GM12878 (cell line): ENCODE data around the gene CEP97. TPM values are rescaled to one million over a fixed set of nuclear protein-coding genes. Genes with fewer than 3 reads are reported as not detected.

Source experiments
- ATAC-seq: fragments of 200-7000 bp; cut with Tn5 transposase; 3 replicates; pipeline ENCODE4 v1.9.1; 2020; ENCODE audit warnings: mild to moderate bottlenecking, moderate library complexity
- BruUV-seq: library from RNA; stranded (reverse); fragments of 400-500 nt; replicated peaks from 2 replicates; lab custom pipeline; 2021; lab: Mats Ljungman, UMichigan
- CTCF ChIA-PET: fragments of 300-600 bp; sonication (Branson Sonifier 250); formaldehyde crosslinking; extraction: SDS; loops from one replicate; lab custom pipeline; 2021; ENCODE audit warnings: inconsistent platforms; lab: Yijun Ruan, JAX
- POLR2A ChIA-PET: fragments of 350-600 bp; formaldehyde crosslinking; extraction: SDS; loops from one replicate; lab custom pipeline; 2021; ENCODE audit warnings: inconsistent platforms; lab: Charles Lee
- RAD21 ChIA-PET: fragments of 300-600 bp; sonication (Branson Sonifier 250); formaldehyde crosslinking; loops from one replicate; lab custom pipeline; 2023; ENCODE audit warnings: antibody characterized with exemption; ENCODE audit not compliant: unreplicated experiment; lab: Charles Lee
- SMC1A ChIA-PET: fragments of 300-600 bp; sonication (Branson Sonifier 250); formaldehyde crosslinking; loops from one replicate; lab custom pipeline; 2023; ENCODE audit not compliant: unreplicated experiment, uncharacterized antibody; lab: Charles Lee
- DNase-seq: peaks from one replicate; pipeline ENCODE4 v3.0.0-alpha.2; 2011; ENCODE audit warnings: low read depth, low spot score
- FAIRE-seq: peaks from 3 replicates; lab custom pipeline; 2011; peaks lifted over from hg19 to GRCh38; lab: Jason Lieb, UNC
- H2AFZ ChIP-seq: 2 replicates; pipeline ENCODE4 v1.6.0; 2011; ENCODE audit warnings: low read depth, low read length, control low read depth; ENCODE audit not compliant: control insufficient read depth
- H3K27ac ChIP-seq: 2 replicates; pipeline ENCODE4 v1.5.1; 2011; ENCODE audit warnings: control low read depth; ENCODE audit not compliant: control insufficient read depth, insufficient read depth
- H3K27me3 ChIP-seq, 2 experiments: replicated peaks in 1 of 2; 2 replicates each; pipeline versions ENCODE4 v1.6.0 to v1.6.1; 2011; ENCODE audit warnings: low read length in 1 of 2; ENCODE audit not compliant: control insufficient read depth in 2 of 2, insufficient read depth in 2 of 2
- H3K36me3 ChIP-seq, 2 experiments: 2 replicates each; pipeline ENCODE4 v1.5.1; 2011; ENCODE audit warnings: low read length in 1 of 2; ENCODE audit not compliant: control insufficient read depth in 2 of 2, insufficient read depth in 2 of 2
- H3K4me1 ChIP-seq: 2 replicates; pipeline ENCODE4 v1.6.1; 2011; ENCODE audit warnings: mild to moderate bottlenecking, low read length, moderate library complexity, mixed read lengths; ENCODE audit not compliant: control insufficient read depth, insufficient read depth
- H3K4me2 ChIP-seq: 2 replicates; pipeline ENCODE4 v1.6.0; 2011; ENCODE audit warnings: control low read depth; ENCODE audit not compliant: control insufficient read depth, insufficient read depth
- H3K4me3 ChIP-seq: fragments of 200-600 bp; sonication (generic); 2 replicates; pipeline ENCODE4 v1.5.1; 2016
- H3K79me2 ChIP-seq: 2 replicates; pipeline ENCODE4 v1.6.0; 2011; ENCODE audit warnings: low read length; ENCODE audit not compliant: control insufficient read depth, insufficient read depth
- H3K9ac ChIP-seq: 2 replicates; pipeline ENCODE4 v1.8.0; 2011; ENCODE audit warnings: low read length, control low read depth, mixed read lengths; ENCODE audit not compliant: control insufficient read depth, insufficient read depth
- H3K9me3 ChIP-seq: replicated peaks from 3 replicates; pipeline ENCODE4 v1.5.1; 2011; ENCODE audit warnings: mild to moderate bottlenecking, low read length; ENCODE audit not compliant: control insufficient read depth, insufficient read depth
- H4K20me1 ChIP-seq: 2 replicates; pipeline ENCODE4 v1.6.0; 2011; ENCODE audit not compliant: control insufficient read depth, insufficient read depth
- IRF4 ChIP-seq: IDR thresholded peaks from 2 replicates; pipeline ENCODE4 v1.6.1; 2011; ENCODE audit warnings: low read depth, low read length
- NR2C2 ChIP-seq: IDR thresholded peaks from 2 replicates; pipeline ENCODE4 v1.6.1; 2011; ENCODE audit warnings: borderline replicate concordance, low read depth; ENCODE audit not compliant: control insufficient read depth, insufficient read length
- NRF1 ChIP-seq: conservative IDR thresholded peaks from 2 replicates; pipeline ENCODE4 v1.6.1; 2011; ENCODE audit warnings: mild to moderate bottlenecking, low read depth, low read length, improper control_type of control experiment
- PKNOX1 ChIP-seq: fragments of 450-650 bp; IDR thresholded peaks from 2 replicates; pipeline ENCODE4 v1.6.1; 2016; ENCODE audit warnings: mild to moderate bottlenecking
- PRDM15 ChIP-seq: fragments of 450-650 bp; formaldehyde crosslinking; IDR thresholded peaks from 2 replicates; pipeline ENCODE4 v1.4.0; 2020; ENCODE audit warnings: mild to moderate bottlenecking, moderate library complexity
- SREBF1 ChIP-seq: IDR thresholded peaks from 2 replicates; pipeline ENCODE4 v1.6.1; 2012; ENCODE audit warnings: mild to moderate bottlenecking, low read length
- SUZ12 ChIP-seq: fragments of 200-600 bp; sonication (generic); IDR thresholded peaks from one replicate; pipeline ENCODE4 v1.6.1; 2018; ENCODE audit warnings: antibody characterized with exemption, mild to moderate bottlenecking; ENCODE audit not compliant: unreplicated experiment
- WGBS: methylation state at CpG from one replicate; pipeline ENCODE4 v1.1.6; 2016; ENCODE audit warnings: low lambda C conversion rate; ENCODE audit not compliant: insufficient replicate concordance, insufficient coverage; ENCODE audit errors: missing lambda C conversion rate; 5-methylcytosine and 5-hydroxymethylcytosine counted together
- in situ Hi-C: fragments of 300-500 bp; cut with MboI; formaldehyde crosslinking; loops from 9 replicates; pipeline ENCODE4 v1.14.3; 2018; ENCODE audit warnings: mixed read lengths
- intact Hi-C: fragments of 100-400 bp; cut with micrococcal nuclease; formaldehyde crosslinking; loops from one replicate; pipeline ENCODE4 v1.14.2; 2022; ENCODE audit not compliant: unreplicated experiment
- polyA plus RNA-seq, 11 experiments: library from polyadenylated mRNA; depleted of rRNA in 4 of 11; unstranded in 6 of 11; stranded (reverse) in 5 of 11; fragments of >200 nt; fragmentation: Nextera tagmentation in 4 of 11; fragmentation: Illumina TruSeq in 1 of 11; extraction: Ambion mirVana in 4 of 11; extraction: Trizol in 1 of 11; gene quantifications; 1 replicate in 1 of 11; 2 replicates in 10 of 11; pipeline versions ENCODE4 v1.2.1 to v1.2.3, GENCODE V29; 2011 to 2016; ENCODE audit warnings: inconsistent platforms in 2 of 11, missing spikeins in 2 of 11, low read depth in 1 of 11
- total RNA-seq, 4 experiments: library from RNA; depleted of rRNA in 3 of 4; stranded (reverse); fragments of >200 nt in 3 of 4; fragmentation: Illumina TruSeq in 1 of 4; extraction: Trizol in 1 of 4; gene quantifications; 2 replicates each; pipeline versions ENCODE4 v1.2.1 to v1.2.3, GENCODE V29; 2013 to 2021
- TF ChIP-seq, protein P1 (sequence below): fragments of 450-650 bp; formaldehyde crosslinking; IDR thresholded peaks from 2 replicates; pipeline ENCODE4 v1.4.0; 2022; ENCODE audit warnings: mild to moderate bottlenecking, moderate library complexity

CEP97 gene
- total and polyA plus RNA-seq, 10 of the 15 experiments (the other 5 are each of a cell fraction or from before 2014, with no cell fraction given), result 1.9 to 13.7 (median 5.8) TPM

DNA sequence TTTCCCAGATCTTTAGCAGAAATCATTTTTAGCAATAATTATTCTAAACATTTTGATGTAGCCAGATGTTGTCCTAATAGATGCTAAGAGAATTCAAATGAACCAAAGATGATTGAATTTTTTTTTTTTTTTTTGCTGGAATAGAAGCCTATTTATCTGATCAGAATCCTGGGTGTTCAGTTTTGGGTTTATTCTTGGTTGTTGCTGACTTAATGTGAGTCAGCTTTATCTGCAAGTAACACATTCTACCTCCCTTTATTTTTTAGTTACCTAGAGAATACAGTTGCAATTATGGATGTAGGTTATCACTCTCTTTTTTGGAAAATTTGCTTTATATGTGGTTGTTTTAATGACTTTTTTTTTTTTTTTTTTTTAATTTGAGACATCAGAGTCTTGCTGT lies 6.4 kb downstream of the CEP97 start:
- Histone ChIP-seq H3K27ac (no peak overlapping the region), H3K4me3 (no peak overlapping the region), H3K4me2 (no peak overlapping the region), H3K9me3 (no peaks in the 10 kb centered on the region; the same call in 2 of the 3 replicates), H3K27me3 (no peaks in the 10 kb centered on the region), H3K79me2 (peaks cover 9% of the 10 kb centered on the region), H2AFZ (no peak overlapping the region), H3K9ac (no peak overlapping the region), H4K20me1 (no peaks in the 10 kb centered on the region), H3K4me1 (no peaks in the 10 kb centered on the region), H3K36me3 (peaks cover 11 to 17% of the 10 kb centered on the region in 2 experiments)
- TF ChIP-seq PKNOX1, result no peak
- ChIA-PET CTCF (interaction anchor here (0.6 to 1.2 kb wide), 3 partner anchors 75 to 942 kb away, joined by 3 to 4 read pairs (median 3); no protein-coding TSS in a partner anchor), SMC1A (no interaction called here), POLR2A (interaction anchor here (0.7 kb wide), 1 partner anchor 17 kb away, joined by 3 read pairs; no protein-coding TSS in a partner anchor), RAD21 (no interaction called here)
- DNase-seq (no peak), FAIRE-seq (no peak), ATAC-seq (no peak)
- intact Hi-C loops (no loop called here), in situ Hi-C loops (no loop called here)
- no TSS peak for BruUV-seq

DNA sequence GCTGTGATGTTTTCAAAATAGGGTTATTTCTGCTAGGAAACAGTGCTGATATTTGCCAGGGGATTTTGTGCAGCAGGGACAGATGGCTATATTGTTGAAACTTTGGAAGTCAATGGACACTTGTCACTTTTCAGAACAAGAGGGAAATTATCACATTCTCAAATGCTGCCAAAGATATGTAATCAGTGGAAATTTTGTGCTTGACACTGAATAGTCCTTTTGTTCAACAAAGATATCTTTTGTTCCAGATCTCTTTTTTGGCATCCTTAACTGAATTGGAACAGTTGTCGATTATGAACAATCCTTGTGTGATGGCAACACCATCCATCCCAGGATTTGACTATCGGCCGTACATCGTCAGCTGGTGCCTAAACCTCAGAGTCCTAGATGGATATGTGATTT lies 7.8 kb downstream of the CEP97 start:
- no peaks in the 10 kb centered on the region for H3K4me1 ChIP-seq
- intact Hi-C loops (no loop called here), in situ Hi-C loops (no loop called here)
- no peak overlapping the region for H3K4me3 ChIP-seq
- no peak overlapping the region for H3K27ac ChIP-seq
- H2AFZ ChIP-seq, result no peak overlapping the region
- H3K27me3 ChIP-seq, result no peaks in the 10 kb centered on the region
- no peak for ATAC-seq
- ChIA-PET SMC1A (no interaction called here), RAD21 (no interaction called here), CTCF (interaction anchor here (1.3 kb wide), 1 partner anchor 71 kb away, joined by 3 read pairs; no protein-coding TSS in a partner anchor), POLR2A (interaction anchor here (1.9 kb wide), 1 partner anchor 8 kb away, joined by 6 read pairs; the partner anchor contains the start of gene CEP97)
- H3K9me3 ChIP-seq, result no peaks in the 10 kb centered on the region; the same call in 2 of the 3 replicates
- no TSS peak for BruUV-seq
- H3K9ac ChIP-seq, result no peak overlapping the region
- no peaks in the 10 kb centered on the region for H4K20me1 ChIP-seq
- H3K4me2 ChIP-seq, result no peak overlapping the region
- no peak for DNase-seq
- H3K79me2 ChIP-seq, result no peaks in the 10 kb centered on the region
- no peak for FAIRE-seq
- H3K36me3 ChIP-seq, result peaks cover 14 to 20% of the 10 kb centered on the region in 2 experiments
- WGBS, result 96% methylated on average over 4 of the region's 4 CpGs
- TF ChIP-seq IRF4, result no peak
- TF ChIP-seq, protein P1, sequence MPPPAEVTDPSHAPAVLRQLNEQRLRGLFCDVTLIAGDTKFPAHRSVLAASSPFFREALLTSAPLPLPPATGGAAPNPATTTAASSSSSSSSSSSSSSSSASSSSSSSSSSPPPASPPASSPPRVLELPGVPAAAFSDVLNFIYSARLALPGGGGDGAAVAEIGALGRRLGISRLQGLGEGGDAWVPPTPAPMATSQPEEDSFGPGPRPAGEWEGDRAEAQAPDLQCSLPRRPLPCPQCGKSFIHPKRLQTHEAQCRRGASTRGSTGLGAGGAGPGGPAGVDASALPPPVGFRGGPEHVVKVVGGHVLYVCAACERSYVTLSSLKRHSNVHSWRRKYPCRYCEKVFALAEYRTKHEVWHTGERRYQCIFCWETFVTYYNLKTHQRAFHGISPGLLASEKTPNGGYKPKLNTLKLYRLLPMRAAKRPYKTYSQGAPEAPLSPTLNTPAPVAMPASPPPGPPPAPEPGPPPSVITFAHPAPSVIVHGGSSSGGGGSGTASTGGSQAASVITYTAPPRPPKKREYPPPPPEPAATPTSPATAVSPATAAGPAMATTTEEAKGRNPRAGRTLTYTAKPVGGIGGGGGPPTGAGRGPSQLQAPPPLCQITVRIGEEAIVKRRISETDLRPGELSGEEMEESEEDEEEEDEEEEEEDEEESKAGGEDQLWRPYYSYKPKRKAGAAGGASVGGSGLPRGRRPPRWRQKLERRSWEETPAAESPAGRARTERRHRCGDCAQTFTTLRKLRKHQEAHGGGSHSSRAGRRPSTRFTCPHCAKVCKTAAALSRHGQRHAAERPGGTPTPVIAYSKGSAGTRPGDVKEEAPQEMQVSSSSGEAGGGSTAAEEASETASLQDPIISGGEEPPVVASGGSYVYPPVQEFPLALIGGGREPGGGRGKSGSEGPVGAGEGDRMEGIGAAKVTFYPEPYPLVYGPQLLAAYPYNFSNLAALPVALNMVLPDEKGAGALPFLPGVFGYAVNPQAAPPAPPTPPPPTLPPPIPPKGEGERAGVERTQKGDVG, result no peak
- no peak for TF ChIP-seq NR2C2
- no peak for TF ChIP-seq PRDM15 (CRISPR knock-in tag)
- no peak for TF ChIP-seq SREBF1
- TF ChIP-seq NRF1, result no peak
- TF ChIP-seq SUZ12, result no peak
